Activated CD4-positive, alpha-beta T cell treated with anti-CD3 and anti-CD28 coated beads, Interleukin-2, Interleukin-6, amounts not matched to agents 100 ng/mL and 50 ng/mL, durations not matched to agents 16 hours and 8 hours (primary cell): ENCODE results near the gene COX17.

Experiments
- DNase-seq: peaks from one replicate; pipeline ENCODE4 v3.0.0-alpha.2; 2020

The COX17 gene

DNA sequence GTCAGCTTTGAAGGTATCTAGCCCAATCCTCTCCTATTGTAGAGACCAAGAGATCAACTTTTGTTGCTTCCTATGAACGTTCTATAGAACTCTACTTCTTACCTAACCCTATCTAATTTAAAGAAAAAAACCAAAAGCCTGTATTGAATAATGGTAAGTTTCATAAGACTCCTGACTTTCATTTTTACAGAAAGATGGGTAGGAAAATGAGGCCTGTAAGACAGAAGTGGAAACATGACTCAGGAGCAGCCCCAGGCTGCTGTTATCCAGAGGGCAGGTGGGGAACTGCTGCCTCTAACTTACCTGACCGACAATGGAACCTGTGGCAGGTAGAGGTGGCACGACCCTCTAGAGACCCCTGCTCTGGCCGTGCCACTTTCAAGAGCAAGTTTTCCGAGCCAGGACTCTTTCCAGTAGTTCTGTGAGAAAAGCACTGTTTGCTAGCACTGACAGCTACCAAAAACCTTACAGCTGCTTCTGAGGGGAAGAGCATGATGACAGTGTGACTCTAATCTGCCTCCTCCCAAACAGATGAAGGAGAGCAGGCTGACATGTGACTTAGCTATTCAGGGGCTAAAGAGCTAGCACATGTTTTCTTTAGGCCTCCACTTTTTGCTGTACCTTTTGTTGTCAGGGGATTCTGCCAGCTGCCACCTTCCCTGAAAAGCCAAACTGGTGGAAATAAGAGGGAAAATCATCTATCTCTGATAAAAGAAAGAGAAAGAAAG, 34.3 kb downstream of the COX17 start:
- DNase-seq: peak; percentile 44

GRCh38 chr3:119641416-119641815, 35.8 kb downstream of the COX17 start:
- DNase-seq: no peak

DNA sequence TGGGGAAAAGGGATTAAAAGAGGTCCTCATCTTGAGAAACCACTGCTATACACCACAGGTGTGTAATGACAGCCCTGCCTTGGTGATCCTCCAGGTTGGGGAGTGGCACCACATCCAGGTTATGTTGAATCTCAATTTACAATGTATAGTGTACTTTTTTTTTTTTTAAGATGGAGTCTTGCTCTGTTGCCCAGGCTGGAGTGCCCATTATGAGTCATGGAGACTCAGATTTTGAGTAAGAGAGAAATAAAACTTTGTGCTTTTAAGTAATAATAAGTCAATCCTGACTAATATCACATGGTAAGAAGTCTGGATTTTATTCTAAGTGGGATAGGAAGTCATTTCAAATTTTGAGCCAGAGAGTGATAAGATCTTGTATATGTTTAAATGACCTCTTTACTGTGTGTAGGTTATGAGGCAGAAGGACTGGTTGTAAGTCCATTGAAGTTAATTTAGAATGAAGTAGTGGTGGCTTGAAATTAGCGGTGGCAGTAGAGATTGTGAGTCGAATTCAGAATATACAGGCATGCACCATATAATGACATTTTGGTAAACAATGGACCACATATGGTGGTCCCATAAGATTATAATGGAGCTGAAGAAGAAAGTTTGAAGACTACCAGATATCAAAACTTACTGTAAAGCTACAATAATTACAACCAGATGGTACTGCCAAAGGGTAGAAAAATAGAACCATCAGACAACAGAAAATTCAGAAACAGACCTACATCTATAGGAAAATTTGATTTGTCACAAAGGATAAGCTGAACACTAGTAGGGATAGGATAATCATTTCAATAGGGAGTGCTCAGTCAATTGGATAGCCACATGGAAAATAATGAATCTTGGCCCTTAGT, 37.5 kb downstream of the COX17 start:
- peak; percentile 74 for DNase-seq

- peak; percentile 68 for DNase-seq
Observed at GRCh38 chr3:119637679-119638477, 39.3 kb downstream of the COX17 start.

- no peak for DNase-seq
Observed at GRCh38 chr3:119636891-119637611, 40.2 kb downstream of the COX17 start.

DNA sequence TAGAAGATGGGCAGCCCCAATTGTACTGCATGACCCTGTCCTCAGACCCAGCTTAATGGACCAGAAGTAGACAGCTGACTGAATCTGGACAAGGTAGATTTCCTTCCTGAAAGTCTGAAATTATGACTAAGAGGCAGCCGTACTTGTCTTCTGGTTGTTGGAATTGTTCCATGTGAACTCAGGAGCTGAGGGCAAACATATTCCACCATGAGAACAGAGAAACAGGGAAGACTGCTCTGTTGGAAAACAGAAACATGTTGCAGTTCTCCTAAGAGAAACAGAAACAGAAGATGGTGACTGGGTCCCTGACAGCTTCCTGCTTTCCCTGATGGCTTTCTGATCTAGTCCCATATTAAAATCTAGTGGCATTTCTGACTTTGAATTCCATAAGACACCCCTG, 41.0 kb downstream of the COX17 start:
- DNase-seq: no peak

DNA sequence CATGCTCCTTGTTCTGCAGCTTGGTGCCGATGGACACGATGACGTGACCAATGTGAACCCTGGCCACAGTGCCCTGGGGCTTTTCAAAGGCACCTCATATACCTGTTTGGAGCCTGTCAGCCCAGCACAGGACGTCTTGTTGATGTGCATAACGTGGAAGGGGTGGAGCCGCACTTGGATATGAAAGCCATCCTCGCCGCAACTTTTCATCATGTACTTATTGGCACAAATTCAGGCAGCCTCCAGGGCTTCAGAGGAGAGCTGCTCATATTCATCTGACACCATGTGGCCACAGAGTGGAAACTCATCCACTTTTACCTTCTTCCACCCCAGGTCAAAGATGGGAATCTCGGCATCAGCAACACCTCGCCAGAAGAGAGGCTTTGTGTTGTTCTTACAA, 41.5 kb downstream of the COX17 start:
- DNase-seq: no peak

- DNase-seq: no peak
Observed at GRCh38 chr3:119632829-119633228, 44.4 kb downstream of the COX17 start.

DNA sequence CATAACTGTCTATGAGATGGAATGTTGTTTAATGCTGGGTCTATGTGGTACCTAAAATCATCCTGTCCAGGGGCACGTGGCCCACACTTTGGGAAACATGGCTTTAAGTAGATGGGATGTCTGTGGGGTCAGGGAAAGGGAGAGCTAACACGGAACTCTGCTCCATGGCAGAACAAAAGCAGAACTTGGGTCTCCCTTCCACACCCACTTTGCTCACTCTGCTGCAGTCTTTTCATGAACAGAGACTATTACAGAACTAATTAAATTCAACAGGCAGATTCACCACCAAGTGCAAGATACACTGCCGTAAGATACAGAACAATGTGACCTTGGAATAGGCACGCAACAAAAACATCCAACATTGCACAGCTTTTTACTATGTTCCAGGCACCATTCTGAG, 45.0 kb downstream of the COX17 start:
- no peak for DNase-seq

DNA sequence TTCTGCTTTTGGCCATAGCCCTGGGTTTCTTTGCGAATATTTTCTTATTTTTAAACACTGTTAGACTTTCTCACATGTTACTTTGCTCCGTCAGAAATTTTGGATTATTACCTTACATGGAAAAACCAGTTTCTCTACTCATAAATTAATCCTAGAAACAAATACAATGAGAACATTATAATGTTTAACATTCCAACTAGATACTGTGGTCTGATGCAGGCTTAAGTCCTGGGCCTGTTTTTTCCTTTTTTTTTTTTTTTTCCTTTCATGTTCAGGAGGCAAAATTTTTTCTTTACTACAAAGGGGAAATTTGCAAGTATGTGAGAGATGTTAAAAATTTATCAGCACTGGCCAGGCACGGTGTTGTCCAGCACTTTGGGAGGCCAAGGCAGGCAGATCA, 45.7 kb downstream of the COX17 start:
- no peak for DNase-seq

- no peak for DNase-seq
Observed at GRCh38 chr3:119630880-119631329, 46.3 kb downstream of the COX17 start.

GRCh38 chr3:119630128-119630879, 46.9 kb downstream of the COX17 start:
- DNase-seq: peak; percentile 31

GRCh38 chr3:119628816-119629445, 48.3 kb downstream of the COX17 start:
- DNase-seq: no peak

DNA sequence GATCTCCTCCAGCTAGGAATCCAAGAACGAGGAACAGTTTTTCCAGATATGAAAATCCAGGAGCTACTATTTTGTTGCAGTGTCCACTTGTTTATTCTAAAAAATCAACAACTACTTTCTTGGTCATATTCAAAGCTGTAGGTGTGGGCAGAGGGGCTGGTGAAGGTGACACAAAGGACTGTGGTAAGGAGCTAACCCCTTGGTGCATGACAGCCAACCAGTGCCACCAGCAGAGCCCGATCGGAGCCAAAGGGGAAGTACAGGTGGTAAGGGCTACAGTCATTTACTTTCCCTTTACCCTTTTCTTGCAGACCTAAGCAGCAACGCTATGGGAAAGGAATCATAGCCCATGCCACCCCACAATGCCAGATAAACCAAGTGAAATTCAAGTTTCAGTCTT, 48.8 kb downstream of the COX17 start:
- peak; percentile 61 for DNase-seq

DNA sequence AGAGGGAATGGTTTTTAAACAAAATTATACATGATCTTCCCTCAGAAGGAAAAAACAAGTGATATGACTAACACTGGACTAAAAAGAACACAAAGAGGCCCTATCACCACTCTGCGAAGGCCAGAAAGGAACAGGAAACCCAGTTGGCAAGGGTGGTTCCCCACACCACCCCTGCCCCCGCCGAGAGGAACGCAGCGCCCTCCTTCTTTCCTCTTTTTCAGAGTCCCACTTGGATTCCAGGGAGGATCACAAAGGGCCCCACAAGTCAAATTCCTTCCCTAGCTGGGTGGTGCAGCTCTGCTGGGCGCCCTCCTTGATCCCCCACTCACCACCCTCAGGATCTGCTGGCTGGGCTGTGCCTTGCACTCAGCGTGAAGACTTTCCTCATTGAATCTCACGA, 49.7 kb downstream of the COX17 start:
- DNase-seq: peak; percentile 60

GRCh38 chr3:119626196-119626595, 51.0 kb downstream of the COX17 start:
- no peak for DNase-seq

- DNase-seq: no peak
Observed at GRCh38 chr3:119625451-119626153, 51.6 kb downstream of the COX17 start.

DNA sequence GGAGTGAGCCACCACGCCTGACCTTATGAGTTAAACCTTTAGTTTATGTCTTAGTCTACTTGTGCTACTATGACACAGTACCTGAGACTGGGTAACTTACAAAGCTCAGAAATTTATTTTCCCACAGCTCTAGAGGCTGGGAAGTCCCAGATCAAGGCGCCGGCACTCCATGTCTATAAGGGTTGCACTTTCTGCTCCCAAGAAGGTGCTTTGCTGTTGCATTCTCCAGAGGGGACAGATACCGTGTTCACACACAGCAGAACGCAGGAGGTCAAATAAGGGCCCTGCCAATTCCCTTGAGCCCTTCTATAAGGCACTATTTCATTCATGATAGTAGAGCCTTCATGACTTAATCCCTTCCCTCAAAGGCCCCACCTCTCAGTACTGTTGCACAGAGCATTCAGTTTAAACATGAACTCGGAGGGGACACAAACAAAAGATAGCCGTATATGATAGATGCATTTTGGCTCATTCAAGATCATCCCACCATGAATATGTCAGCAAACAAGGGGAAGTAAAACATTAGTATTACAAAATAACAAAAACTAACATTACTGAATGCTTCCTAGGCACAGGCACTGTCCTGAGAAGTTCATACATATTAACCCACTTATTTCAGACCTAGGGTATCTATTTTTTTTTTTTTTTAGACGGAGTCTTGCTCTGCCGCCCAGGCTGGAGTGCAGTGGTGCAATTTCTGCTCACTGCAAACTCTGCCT, 53.0 kb downstream of the COX17 start:
- DNase-seq: no peak

- DNase-seq: no peak
Observed at GRCh38 chr3:119620899-119621298, 56.3 kb downstream of the COX17 start.
